Vagina (tissue), 2 donors: ENCODE results near the gene PYDC1. TPM values are rescaled to one million over a fixed set of nuclear protein-coding genes. Genes with fewer than 3 reads are reported as not detected.
"Not testable (repeated sequence)": the region's sequence is repeated elsewhere in the genome, so short reads cannot be mapped to it uniquely, and the experiment has no call there.

Experiments
- DNase-seq, 2 donors: peaks; one replicate each; pipeline ENCODE4 v3.0.0-alpha.2; 2017; ENCODE audit errors: extremely low spot score in 2 of 2
- H3K27ac ChIP-seq: fragments of 200-600 bp; sonication (generic); one replicate; pipeline ENCODE4 v1.5.1; 2019
- H3K27me3 ChIP-seq: fragments of 200-600 bp; sonication (generic); one replicate; pipeline ENCODE4 v1.5.1; 2019
- H3K36me3 ChIP-seq, 2 donors: fragments of 200-600 bp; sonication (generic); one replicate each; pipeline ENCODE4 v1.5.1; 2017 to 2019
- H3K4me1 ChIP-seq: fragments of 200-600 bp; sonication (generic); one replicate; pipeline ENCODE4 v1.5.1; 2019
- H3K4me3 ChIP-seq, 2 donors: fragments of 200-600 bp; sonication (generic); 1 replicate in 1 of 2; 2 replicates in 1 of 2; pipeline ENCODE4 v1.5.1; 2016 to 2019
- H3K9me3 ChIP-seq: fragments of 200-600 bp; sonication (generic); one replicate; pipeline ENCODE4 v1.5.1; 2019
- POLR2A ChIP-seq, 2 donors: fragments of 450-650 bp; IDR thresholded peaks; one replicate each; pipeline ENCODE4 v1.6.1; 2017; ENCODE audit warnings: antibody characterized with exemption in 2 of 2, mild to moderate bottlenecking in 2 of 2, moderate library complexity in 2 of 2
- POLR2AphosphoS5 ChIP-seq, 2 donors: sonication (generic); formaldehyde crosslinking; IDR thresholded peaks; one replicate each; pipeline ENCODE4 v1.9.0; 2017; ENCODE audit warnings: antibody characterized with exemption in 2 of 2, mild to moderate bottlenecking in 2 of 2, low read depth in 1 of 2; ENCODE audit not compliant: insufficient read depth in 1 of 2
- intact Hi-C: fragments of 100-400 bp; cut with DNase I; formaldehyde crosslinking; loops from one replicate; pipeline ENCODE4 v1.15.1; 2023
- total RNA-seq: library from RNA; depleted of rRNA; stranded (reverse); fragments of >200 nt; gene quantifications from one replicate; pipeline ENCODE4 v1.2.3, GENCODE V29; 2016
- TF ChIP-seq, protein P1 (sequence below), 3 experiments: fragments of 450-650 bp in 2 of 3; fragments of 200-600 bp in 1 of 3; sonication (generic) in 1 of 3; IDR thresholded peaks; one replicate each; pipeline ENCODE4 v1.5.1; 2017 to 2019; ENCODE audit warnings: antibody characterized with exemption in 3 of 3, mild to moderate bottlenecking in 2 of 3, moderate library complexity in 2 of 3

Gene PYDC1
- total RNA-seq, 1 donor from 2014 or later: not detected

DNA sequence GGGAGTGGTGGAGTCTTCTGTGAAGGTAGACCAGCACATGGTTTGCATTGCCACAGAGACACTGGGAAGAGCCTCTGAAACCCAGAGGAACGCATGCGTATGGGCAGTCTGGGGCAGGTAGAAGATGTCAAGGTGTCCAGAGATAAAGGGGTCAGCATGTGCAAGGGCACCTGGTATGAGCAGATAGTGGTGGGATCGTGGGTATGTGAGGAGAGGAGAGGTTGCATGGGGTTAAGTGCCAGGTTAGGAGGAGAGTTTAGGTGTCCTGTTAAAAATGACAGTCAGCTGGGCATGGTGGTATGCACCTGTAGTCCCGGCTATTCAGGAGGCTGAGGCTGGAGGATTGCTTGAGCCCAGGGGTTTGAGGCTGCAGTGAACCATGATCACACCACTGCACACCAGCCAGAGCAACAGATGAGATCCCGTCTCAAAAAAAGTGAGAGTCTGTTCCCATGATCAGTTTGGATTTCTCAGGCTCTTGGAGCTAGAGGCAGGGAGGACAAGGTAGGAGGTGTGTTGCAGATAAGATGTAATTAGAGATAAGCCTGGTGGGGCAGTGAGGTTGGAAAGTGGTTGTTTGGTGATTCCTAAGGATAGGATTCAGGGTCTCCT is 17.4 kb downstream of the PYDC1 start:
- Histone ChIP-seq H3K9me3 (no peaks in the 10 kb centered on the region), H3K4me1 (peaks cover 30% of the 10 kb centered on the region), H3K27ac (no peak overlapping the region), H3K36me3 (peaks cover 0 to 17% of the 10 kb centered on the region in 2 donors), H3K4me3 (no peak overlapping the region), H3K27me3 (no peaks in the 10 kb centered on the region)
- TF ChIP-seq POLR2AphosphoS5 (IDR thresholded peaks at IDR 0.05; ENCODE audit: insufficient read depth in 1 of 2, low read depth in 1 of 2) (no peak), POLR2A (IDR thresholded peaks at IDR 0.05) (no peak)
- TF ChIP-seq, protein P1, sequence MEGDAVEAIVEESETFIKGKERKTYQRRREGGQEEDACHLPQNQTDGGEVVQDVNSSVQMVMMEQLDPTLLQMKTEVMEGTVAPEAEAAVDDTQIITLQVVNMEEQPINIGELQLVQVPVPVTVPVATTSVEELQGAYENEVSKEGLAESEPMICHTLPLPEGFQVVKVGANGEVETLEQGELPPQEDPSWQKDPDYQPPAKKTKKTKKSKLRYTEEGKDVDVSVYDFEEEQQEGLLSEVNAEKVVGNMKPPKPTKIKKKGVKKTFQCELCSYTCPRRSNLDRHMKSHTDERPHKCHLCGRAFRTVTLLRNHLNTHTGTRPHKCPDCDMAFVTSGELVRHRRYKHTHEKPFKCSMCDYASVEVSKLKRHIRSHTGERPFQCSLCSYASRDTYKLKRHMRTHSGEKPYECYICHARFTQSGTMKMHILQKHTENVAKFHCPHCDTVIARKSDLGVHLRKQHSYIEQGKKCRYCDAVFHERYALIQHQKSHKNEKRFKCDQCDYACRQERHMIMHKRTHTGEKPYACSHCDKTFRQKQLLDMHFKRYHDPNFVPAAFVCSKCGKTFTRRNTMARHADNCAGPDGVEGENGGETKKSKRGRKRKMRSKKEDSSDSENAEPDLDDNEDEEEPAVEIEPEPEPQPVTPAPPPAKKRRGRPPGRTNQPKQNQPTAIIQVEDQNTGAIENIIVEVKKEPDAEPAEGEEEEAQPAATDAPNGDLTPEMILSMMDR (IDR thresholded peaks at IDR 0.05): no peak
- no peak for DNase-seq
- intact Hi-C loops: no loop called here

DNA sequence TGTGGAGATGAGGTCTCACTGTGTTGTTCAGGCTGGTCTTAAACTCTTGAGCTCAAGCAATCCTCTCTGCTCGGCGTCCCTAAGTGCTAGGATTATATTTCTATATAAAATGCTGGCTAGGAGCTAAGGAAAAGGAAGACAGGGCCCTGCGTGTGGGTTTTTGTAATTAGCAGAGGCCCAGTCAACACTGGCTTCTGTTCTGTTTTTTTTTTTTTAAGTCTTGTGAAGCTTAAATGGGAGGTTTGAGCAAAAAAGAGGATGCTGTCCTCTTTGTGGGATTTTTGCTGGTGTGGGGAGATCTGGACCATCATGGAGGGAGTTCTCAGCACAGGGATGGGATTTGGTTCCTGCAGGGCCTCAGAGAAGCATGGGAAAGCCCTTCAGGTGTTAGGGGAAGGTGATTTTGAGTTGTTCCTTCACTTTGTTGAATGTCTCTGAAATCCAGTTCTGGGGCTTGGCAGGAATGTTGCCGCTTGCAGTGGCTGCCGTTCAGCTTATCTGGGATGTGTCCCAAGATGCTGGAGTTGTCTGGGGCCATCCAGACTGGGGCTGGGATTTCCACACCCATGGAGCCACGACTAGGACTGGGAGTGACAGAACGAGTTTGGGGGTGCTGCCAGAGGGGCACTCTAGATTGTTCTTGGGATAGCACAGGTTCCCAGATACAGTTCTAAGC is 18.6 kb downstream of the PYDC1 start:
- no peak for DNase-seq
- intact Hi-C loops: no loop called here
- TF ChIP-seq POLR2A (IDR thresholded peaks at IDR 0.05) (no peak), POLR2AphosphoS5 (IDR thresholded peaks at IDR 0.05; ENCODE audit: insufficient read depth in 1 of 2, low read depth in 1 of 2) (no peak)
- TF ChIP-seq, protein P1 (IDR thresholded peaks at IDR 0.05): no peak
- Histone ChIP-seq H3K27me3 (no peaks in the 10 kb centered on the region), H3K4me3 (no peak overlapping the region), H3K27ac (no peak overlapping the region), H3K9me3 (no peaks in the 10 kb centered on the region), H3K36me3 (peaks cover 0 to 29% of the 10 kb centered on the region in 2 donors), H3K4me1 (peaks cover 24% of the 10 kb centered on the region)

DNA sequence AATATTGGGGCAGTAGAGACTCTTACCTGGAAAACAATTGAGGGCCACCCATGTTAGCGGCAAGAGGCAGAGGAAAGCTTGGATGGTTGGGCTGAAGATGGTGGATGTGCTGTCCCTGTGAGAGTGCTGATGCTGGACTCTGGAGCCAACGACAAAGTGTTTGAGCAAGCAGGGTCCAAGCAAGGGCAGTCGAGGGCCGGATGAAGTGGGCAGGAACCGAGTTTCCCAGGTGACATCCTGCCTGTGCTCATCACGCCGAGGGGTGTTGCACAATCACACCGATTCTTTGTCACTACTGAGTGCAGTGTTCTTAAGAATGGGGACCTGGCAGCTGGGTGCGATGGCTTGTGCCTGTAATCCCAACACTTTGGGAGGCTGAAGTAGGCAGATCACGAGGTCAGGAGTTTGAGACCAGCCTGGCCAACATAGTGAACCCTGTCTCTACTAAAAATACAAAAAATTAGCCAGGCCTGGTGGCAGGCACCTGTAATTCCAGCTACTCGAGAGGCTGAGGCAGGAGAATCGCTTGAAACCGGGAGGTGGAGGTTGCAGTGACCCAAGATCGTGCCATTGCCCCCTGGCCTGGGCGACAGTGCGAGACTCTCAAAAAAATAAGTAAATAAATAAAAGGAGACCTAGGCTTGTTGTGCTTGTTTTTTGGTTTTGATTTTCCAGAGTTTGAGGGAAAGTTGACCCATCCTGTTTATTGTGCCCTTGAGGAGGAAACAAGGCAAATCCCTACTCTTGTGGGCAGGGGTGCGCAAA is 20.4 kb downstream of the PYDC1 start:
- intact Hi-C loops: no loop called here
- Histone ChIP-seq H3K36me3 (peaks cover 0 to 46% of the 10 kb centered on the region in 2 donors), H3K27ac (no peak overlapping the region), H3K27me3 (no peaks in the 10 kb centered on the region), H3K9me3 (no peaks in the 10 kb centered on the region), H3K4me1 (peaks cover 12% of the 10 kb centered on the region), H3K4me3 (no peak overlapping the region)
- TF ChIP-seq, protein P1 (IDR thresholded peaks at IDR 0.05): no peak
- TF ChIP-seq POLR2AphosphoS5 (IDR thresholded peaks at IDR 0.05; ENCODE audit: insufficient read depth in 1 of 2, low read depth in 1 of 2) (no peak), POLR2A (IDR thresholded peaks at IDR 0.05) (no peak)
- no peak for DNase-seq

DNA sequence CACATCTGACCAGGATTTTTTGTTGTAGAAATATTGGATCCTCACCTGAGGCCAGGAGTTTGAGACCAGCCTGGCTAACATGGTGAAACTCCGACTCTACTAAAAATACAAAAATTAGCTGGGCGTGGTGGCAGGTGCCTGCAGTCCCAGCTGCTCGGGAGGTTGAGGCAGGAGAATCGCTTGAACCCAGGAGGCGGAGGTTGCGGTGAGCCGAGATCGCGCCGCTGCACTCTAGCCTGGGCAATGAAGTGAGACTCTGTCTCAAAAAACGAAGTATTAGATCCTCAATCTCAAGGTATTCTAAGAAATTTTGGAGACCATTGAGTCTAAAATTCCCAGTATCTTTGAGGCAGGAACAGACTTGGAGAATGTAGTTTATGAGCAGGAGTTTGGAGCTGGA is 21.1 kb downstream of the PYDC1 start:
- H3K36me3 ChIP-seq: peaks cover 0 to 53% of the 10 kb centered on the region in 2 donors
- H3K9me3 ChIP-seq, H3K27ac ChIP-seq, H3K4me1 ChIP-seq, intact Hi-C loops, H3K4me3 ChIP-seq, H3K27me3 ChIP-seq, DNase-seq: not testable (repeated sequence)

DNA sequence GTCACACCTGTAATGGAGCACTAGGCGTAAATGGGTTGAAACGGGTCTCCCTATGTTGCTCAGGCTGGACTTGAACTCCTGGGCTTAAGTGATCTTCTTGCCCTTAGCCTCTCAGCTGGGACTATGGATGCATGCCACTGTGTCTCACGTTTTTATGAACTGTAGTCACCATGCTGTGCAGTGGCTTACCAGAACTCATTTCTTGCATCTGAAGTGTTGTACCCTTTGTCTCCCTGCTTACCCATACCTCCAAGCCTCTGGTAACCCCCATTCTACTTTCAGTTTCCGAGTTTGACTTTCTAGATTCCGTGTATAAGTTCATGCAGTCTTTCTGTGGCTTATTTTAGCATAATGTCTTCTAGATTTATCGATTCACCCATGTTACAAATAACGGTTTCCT is 22.0 kb downstream of the PYDC1 start:
- intact Hi-C loops: no loop called here
- Histone ChIP-seq H3K27me3 (no peaks in the 10 kb centered on the region), H3K36me3 (peaks cover 0 to 62% of the 10 kb centered on the region in 2 donors)

More for the DNA sequence above, 22.0 kb downstream of the PYDC1 start:
- H3K4me1 ChIP-seq: no peaks in the 10 kb centered on the region
- H3K4me3 ChIP-seq: no peak overlapping the region
- H3K9me3 ChIP-seq: no peaks in the 10 kb centered on the region
- TF ChIP-seq, protein P1 (IDR thresholded peaks at IDR 0.05): no peak
- TF ChIP-seq POLR2A (IDR thresholded peaks at IDR 0.05) (no peak), POLR2AphosphoS5 (IDR thresholded peaks at IDR 0.05; ENCODE audit: insufficient read depth in 1 of 2, low read depth in 1 of 2) (no peak)
- H3K27ac ChIP-seq: no peak overlapping the region
- no peak for DNase-seq
